Activated CD8-positive, alpha-beta memory T cell treated with anti-CD3 and anti-CD28 coated beads, Interleukin-2, amount 50 U/mL, for 48 hours (primary cell): ENCODE results near the gene KRT76.

Experiments used
- DNase-seq: peaks from one replicate; pipeline ENCODE4 v3.0.0-alpha.2; 2020

KRT76 gene

DNA sequence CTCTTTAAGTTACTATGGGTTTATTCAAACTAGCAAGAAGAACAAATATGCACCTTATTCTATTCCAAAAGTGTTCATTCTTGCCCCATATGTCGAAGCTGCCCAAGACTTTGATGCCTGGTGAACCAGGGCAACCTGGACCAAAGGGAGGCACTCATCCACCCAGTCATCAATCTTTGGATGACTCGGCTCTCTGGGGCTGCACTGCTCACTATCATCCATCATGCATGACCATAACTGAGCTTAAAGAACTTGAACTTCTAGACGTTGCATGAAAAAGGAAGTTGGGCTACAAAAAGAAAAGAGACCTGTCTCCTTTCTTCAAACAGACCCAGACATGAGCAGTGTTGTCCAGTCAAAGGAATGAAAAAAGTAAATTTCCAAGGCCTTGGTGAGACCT is 35.6 kb upstream of the KRT76 start:
- DNase-seq = no peak

DNA sequence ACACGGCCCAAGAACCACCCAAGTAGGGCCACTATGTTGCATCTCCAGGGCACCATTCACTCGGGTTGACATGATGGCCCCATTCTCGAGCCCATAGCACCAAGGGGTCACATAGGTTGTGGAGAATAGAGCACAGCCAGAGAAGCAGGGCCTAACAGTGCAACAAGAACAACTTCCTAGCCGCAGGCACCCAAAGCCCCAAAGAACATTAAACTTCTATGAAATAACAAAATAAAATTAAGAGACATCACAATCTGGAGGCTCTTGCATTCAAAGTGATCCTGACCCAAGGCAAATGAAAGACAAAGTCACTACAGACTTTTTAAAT is 34.9 kb upstream of the KRT76 start:
- no peak for DNase-seq

DNA sequence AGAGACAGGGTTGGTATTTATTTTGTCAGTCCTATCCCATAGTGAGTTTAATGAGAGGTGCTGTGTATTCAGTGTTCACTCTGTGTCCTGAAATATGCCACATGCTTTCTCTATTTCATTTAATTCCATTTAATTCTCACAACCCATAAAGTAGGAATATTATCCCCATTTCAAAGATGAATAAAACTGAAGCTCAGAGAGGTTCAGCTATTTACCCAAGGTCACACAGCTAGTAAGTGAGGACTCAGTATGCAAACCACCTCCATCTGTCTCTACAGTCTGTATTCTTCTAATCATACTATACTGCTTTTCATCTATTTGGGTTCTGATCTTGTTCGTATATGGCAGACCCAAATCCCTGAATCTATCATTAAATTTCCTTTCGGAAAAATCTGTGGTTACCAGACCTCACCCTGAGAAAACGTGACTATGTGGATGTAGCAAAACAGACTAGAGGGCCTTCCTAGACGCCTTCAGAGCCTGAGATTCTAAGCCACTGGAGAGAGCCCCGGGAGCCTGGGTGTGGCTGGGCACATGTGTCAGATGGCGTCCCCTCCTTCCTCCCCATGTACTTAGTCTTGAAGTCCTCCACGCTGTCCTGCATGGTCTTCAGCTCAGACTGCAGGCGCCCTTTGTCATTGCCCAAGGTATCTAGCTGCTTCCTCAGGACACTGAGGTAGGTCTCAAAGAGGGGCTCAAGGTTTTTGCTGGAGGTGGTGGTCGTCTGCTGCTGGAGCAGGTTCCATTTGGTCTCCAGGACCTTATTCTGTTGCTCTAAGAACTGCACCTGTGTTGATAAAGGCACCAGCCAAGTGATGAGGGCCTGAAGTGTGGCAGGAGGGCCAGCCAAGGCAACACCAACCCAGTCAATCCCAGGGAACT is 34.3 kb upstream of the KRT76 start:
- no peak for DNase-seq

DNA sequence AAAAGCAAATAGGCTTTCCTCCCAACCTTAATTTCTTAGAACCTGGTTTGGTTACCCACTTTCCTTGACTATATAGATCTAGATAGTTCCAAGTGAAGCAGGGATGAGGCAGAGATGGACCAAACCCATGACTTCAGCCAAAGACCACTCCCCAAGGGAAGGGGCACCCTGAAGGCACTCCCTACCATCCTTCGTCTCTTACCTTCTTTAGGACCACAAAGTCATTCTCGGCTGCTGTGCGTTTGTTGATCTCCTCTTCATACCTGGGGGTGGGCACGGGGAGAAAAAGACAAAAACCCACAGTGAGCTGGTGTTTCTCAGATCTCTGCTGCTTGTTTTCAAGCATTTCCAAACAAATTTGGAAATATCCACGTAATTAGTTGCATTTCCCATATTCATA is 33.4 kb upstream of the KRT76 start:
- DNase-seq = no peak

DNA sequence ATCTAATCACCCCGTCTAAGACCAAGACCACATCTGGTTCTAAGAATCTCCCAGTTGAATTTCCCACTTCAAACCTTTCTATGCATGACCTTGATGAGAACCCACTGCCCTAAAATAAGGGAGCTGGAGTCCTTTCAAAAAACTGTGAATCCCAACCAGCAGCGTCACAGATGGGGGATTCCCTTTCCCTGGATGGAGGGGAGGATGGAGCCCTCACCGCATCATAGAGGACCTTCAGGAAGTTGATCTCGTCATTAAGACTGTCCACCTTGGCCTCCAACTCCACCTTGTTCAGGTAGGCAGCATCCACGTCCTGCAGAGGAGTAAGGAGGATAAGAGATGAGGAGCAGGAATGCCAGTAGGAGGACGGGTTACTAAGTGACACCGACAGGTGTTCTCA is 32.0 kb upstream of the KRT76 start:
- no peak for DNase-seq

DNA sequence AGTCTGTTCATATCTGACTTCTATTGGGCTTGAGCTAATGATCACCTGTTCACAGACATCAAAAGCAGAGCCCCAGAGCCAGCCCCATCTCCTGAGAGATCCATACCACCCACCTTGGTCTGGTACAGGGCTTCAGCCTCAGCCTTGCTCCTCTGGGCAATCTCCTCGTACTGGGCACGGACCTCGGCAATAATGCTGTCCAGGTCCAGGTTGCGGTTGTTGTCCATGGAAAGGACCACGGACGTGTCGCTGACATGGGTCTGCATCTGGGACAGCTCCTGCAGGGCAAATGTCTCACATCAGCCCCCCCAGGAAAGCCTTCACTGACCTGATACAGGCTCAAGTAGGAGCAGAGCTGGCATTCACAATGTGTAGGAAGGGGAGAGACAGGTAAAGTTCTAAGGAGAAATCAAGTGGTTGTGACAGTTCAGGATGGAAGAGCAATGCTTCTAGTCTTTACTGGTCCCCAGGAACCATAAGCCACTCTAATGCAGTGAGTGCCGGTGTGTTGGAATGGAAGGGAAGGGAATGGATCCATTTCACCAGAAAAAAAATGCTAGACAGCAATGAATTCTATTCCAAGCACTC is 31.5 kb upstream of the KRT76 start:
- no peak for DNase-seq

DNA sequence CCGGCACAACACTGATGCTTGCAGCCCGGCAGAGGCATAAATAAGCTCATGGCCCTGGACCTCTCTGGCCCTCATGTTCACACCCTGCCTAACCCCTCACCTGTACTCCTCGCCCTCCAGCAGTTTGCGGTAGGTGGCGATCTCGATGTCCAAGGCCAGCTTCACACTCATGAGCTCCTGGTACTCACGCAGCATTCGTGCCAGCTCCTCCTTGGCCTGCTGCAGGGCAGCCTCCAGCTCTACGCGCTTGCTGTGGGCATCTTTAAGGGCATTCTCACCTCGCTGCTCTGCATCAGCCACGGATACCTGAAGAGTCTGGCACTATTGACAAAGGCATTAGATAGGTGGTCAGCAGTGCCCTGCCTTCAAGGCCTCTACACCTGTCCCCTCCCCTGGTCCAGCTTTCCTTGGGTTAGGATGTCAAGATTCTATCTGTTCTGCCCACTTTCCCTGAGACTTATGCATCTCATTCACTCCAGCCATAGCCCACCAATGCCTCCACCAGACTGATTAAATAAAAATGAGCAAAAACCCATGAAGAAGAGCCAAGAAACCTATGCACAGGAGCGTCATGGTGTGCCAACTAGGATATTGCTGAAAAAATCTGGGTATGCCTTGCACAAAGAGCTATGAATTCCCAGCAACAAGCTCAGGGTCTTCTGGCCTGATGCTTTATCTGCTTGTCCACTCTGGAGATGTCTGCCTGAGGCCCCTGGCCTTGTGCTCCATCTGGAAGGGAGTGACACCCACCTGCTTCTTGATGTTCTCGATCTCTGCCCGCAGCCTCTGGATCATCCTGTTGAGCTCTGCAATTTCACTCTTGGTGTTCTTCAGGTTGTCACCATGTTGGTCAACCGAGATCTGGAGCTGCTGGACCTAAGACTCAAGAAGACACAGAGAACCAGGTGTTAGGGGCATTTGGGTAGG is 30.7 kb upstream of the KRT76 start:
- DNase-seq = no peak

DNA sequence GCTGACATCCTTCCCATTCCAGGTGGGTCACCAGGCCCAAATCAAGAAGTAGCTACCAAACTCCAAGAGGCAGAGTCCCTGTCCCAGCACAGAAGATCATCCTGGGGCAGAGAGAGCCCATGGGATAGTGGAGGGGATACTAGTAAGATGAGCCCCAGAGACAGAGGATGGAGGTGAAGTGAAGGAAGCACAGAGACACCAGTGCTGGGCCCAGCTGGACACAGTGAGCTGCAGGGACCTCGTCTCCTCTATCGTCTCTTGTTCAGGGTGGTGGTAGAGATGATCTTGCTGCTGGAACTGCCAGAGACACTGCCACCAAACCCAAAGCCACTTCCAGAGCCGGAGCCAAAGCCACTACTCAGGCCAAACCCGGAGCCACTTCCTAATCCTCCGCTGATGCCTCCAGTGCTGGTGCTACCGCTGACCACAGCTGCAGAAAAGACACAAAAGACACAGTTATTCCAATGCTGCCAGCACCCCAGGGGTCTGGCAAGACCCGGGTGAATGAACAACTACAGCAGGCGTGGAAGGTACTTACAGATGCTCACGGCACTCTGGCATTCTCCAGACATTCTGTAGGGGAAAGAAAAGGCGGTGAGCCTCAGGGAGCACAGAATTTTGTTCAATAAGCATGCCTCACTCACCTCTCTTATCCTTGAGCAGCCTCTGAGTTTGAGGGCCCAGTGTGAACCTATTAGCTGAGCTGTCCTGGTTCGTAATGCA is 29.8 kb upstream of the KRT76 start:
- DNase-seq = no peak

DNA sequence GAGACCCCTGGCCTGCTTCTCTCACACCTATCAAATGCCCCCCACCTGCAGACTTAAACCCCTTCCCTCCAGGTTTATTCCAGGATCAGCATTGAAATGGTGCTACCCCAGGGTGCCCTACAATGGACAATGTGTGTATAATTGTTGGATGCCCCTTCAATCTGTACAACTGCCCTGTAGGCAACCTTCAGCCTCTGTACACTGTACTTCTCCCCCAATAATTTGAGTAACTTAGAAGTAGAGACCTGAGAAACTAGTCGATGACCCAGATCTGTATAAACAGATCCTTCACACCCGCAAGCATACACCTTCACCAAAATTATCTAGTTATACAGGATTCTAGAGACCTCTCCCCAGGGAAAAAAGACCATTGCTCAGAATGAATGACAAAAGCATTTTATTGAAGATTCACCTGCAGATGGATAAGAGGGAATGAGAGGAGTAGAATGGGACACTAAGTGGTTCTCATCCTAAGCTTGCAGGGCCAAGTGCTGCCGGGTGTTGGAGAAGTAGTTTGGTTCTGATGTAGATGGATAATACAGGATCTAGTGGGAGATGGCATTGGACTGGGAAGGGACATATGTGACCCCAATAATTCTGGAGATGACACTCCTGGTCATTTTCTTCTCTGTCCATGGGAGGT is 29.1 kb upstream of the KRT76 start:
- DNase-seq = no peak

DNA sequence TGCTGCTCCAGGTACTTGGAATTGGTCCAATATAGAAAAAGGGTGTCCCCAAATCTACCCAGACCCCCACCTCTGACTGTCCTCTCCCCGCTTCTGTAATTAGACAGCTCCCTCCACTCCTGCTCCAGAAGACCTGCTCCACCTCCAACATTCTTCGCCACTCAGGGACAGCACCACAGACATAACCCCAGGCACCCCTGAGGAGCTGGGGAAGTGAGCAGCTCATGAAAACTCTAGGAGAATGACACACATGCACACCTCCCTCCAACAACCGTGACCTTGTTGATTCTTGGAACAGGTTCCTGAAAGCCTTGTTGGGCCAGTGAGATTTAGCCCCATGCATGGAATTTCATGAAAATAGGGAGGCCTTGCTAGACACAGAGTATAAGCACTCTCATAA is 28.6 kb upstream of the KRT76 start:
- no peak for DNase-seq

DNA sequence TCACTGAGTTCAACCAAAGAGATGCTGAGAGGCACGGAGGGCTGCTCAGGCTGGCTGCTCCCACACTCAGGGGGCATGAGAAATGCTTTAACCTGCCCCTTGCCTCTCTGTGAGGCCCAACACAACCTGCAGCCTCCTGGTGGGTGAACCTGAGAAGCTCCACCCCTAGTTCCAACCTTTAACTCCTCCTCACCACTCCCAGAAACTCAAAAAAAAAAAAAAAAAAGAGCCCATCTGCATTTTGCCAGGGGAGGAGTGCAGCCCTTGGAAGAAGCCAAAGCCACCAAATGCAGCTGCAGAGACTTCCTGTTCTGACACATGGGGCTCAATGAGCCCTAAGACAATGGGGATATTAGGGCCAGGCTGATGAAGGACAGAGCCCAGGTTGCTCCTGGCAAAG is 27.9 kb upstream of the KRT76 start:
- no peak for DNase-seq

DNA sequence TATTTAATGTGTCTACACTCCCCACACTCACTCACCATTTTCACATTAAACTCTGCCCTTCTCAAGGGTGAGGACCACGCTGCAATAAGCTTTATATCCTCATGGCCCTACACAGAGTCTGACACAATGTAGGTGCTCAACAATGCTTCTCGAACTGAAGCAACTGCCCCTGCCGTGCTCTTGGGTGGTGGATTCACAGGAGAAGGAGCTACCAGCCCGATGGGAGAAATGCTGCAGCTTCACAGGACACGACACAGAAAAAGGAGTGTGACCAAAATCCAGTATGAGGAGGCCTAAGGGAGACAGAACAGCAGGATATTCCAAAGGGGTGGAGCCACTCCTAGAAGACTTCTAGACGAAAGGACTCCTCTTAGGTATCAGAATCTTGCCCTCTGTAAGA is 25.3 kb upstream of the KRT76 start:
- DNase-seq = no peak

DNA sequence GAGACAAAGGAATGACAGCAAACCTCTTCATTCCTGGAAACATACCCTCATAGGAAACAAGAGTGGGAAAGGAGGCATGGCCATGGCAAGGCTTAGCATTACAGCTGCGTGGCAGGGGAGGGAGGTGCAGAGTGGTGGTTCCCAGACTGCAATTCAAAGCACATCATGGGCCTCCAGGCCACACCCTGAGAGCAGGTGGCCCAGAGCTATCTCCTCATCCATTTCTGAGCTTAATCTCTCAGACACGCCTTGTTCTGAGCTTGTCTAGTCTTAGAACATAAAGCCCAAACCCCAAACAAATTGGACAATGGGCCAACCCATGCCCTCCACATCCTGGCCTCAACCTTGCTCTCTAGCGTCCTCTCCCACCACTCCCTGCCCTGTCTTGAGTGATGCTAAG is 24.6 kb upstream of the KRT76 start:
- DNase-seq = no peak

DNA sequence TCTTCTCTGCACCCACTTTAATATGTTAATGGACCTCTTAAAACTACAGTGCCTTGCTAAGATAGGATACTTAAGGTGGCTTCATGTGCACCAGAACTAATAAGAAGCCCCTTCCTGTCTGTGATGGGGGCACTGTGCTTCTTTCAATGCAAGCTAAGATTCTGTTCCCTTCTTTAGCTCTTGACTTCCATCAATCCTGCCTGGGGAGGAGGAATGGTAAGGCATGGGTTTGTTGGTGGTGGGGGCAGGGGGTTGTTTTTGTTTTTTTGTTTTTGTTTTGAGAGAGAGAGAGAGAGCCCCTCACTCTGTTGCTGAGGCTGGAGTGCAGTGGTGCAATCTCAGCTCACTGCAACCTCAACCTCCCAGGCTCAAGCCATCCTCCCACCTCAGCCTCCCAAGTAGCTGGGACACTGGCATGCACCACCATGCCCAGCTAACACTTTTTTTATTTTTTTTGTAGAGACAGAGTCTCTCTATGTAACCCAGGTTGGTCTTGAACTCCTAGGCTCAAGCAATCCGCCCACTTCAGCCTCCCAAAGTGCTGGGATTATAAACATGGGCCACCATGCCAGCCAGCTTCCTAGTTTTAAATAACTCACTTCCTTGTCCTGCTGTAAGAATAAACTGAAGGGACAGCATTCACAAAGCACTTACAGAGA is 23.2 kb upstream of the KRT76 start:
- DNase-seq = no peak

DNA sequence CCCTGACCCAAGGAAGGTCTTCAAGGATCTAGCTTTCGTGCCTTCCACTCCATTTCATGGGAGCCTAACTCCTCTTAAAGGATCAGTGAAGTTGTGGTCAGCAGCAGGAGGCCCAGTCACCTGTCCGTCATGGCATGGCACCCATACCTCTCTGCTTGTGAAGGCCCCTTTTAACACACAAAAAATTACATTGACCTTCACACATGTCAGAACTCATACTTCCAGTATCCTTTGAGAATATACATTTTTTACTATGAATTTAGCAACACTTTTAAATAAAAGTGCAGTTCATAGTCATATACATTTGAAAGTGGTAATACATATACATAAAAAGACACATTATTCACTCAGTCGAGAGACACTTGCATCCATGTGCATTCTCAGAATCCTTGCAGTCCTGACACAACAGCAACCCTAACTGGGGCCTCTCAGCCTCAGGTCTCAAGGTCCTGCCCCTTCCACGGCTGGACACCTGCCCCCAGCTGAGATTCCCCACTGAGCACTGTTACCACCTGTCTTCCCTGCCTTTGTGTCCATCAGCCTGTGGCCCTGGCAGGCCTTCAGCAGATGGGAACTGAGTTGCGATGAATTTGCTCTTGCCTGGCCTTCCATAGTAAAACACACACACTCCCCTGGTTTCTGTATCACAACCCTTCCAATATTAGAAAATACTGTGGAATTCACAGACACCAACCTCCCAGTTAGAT is 22.5 kb upstream of the KRT76 start:
- DNase-seq = no peak

DNA sequence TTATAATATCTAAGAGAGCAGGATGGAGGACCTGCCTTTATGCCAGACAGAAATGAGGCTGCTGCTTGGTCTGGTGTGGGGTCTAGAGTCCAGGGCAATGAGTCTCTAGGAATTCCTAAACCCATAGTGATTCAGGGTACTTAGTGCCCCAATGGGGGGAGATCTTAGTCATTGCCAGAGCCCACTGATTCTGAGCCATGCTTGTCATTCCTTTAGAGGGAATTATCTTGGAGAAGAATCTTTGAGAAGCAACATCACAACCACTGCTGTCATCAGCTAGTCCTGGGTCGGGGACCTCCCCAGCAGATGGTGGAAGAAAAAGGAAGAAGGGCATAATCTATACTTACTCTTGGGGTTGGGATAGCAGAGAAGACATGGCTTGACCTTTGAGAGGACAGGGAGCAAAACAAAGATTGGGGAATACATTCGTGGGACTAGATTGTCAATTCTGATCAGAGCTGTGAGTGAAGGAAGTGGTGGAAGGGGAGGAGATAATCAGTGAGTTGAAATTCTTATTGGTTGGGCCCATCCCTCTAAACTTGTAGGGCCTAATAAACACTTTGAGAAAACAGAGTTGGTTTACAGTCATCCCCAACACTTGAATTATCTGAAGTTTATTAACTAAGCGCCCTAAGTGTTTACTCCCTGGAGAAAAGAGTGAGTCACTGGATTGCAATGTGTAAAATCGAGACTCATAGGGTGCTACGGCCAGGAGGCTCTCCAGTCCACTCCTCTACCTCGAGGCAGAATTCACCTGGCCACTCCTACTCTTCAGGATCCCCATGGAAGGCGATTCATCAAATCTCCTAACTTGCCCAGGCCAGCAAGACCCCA is 21.7 kb upstream of the KRT76 start:
- DNase-seq = no peak

DNA sequence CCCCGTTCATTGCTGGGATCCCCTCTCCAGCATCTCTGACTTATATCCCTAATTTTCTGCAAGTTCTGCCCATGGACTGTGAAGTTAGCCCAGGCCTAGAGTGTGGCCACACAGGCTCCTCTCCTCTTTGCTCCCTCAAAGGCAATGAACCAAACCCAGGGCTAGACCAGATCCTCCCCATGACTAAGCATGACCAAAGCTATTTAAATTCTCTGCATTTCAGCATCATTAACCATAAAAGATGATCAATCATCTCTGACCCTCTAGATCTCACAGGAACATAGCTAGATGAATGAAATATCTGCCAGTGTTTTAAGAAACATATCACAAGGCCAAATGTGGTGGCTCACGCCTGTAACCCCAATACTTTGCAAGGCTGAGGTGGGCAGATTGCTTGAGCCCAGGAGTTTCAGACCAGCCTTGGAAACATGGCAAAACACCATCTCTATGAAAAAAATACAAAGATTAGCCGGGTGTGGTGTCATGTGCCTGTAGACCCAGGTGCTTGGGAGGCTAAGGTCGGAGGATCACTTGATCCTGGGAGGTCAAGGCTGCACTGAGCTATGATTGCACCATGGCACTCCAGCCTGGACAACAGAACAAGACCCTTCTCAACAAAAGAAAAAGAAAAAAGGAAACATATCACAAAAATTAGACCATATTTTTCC is 21.0 kb upstream of the KRT76 start:
- DNase-seq = no peak

DNA sequence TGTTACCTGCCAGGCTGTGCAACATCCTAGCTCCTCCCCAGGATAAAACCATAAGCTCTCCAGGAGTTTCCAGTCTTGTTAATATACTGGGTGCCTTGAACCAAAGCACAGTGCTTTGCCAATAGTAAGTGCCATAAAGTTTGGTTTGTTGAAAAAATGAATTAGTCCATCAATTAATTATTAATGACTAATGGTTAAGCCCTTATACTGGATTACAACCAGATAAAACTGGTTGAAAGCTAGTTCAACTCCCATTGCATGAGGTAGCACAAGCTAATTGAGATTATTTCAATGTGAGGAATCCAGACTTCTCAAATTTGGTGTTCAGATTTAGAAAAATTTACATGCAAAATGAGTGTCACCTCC is 20.4 kb upstream of the KRT76 start:
- DNase-seq = no peak

DNA sequence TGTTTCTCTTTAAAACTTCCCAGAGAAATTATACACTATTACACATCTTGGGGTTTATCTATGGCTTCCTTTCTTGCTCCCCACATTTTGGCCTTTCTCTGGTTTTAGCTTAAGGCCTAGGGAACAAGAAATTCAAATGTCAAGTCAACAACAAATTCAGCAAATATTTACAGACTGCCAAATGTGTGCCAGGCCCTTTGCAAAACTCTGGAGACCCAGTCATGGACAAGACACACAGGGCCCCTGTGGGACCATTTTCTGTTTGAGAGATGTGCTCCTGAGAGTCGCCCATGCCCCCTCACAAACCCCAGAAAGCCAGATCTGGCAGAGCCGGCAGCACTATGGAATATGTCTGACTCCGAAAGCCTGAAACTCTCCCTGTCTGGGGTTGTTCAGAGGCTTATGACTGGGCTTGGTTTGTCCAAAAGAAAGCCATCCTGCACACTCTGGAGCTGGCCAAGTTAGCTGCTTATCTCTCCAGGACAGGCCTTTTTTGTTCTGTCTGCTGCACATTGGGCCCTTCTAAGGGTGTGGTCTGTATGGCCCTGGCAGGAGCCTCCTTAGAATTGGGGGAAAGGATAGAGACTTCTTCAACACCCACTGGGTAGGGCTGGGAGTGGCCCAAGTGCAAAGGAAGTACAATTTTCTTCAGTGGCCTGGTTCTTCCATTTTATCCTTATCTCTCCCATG is 19.8 kb upstream of the KRT76 start:
- DNase-seq = no peak
